WI38 (cell line): ENCODE results near the gene HUWE1.
"Not testable (repeated sequence)": the region's sequence is repeated elsewhere in the genome, so short reads cannot be mapped to it uniquely, and the experiment has no call there.

Experiments
- H3K4me3 ChIP-seq: 2 replicates; pipeline ENCODE4 v1.5.1; 2011; ENCODE audit warnings: low read depth, mild to moderate bottlenecking, control low read depth, low read length
- CTCF ChIP-seq: IDR thresholded peaks from 2 replicates; pipeline ENCODE4 v1.5.1; 2012; ENCODE audit warnings: low read depth, mild to moderate bottlenecking, control low read depth, low read length

Gene HUWE1

GRCh38 chrX:53686151-53686885 is at the start of gene HUWE1:
Gene HUWE1, minus strand, starts transcription at chrX:53686719. Its CDS starts 32,612 bp downstream, at chrX:53654107.
- TF ChIP-seq CTCF: no peak
- H3K4me3 ChIP-seq: peak within 1 kb of the TSS; percentile 69

GRCh38 chrX:53732797-53733196 is 46.3 kb upstream of the HUWE1 start:
- TF ChIP-seq CTCF: no peak
- no peak overlapping the region for H3K4me3 ChIP-seq

- no peak overlapping the region for H3K4me3 ChIP-seq
- no peak for TF ChIP-seq CTCF
These were observed 43.2 kb upstream of the HUWE1 start for GRCh38 chrX:53729751-53730150.

- H3K4me3 ChIP-seq: no peak overlapping the region
- no peak for TF ChIP-seq CTCF
These were observed 42.0 kb upstream of the HUWE1 start for GRCh38 chrX:53728506-53728905.

- TF ChIP-seq CTCF: no peak
- no peak overlapping the region for H3K4me3 ChIP-seq
These were observed 38.4 kb upstream of the HUWE1 start for GRCh38 chrX:53724872-53725271.

GRCh38 chrX:53723381-53723780 is 36.9 kb upstream of the HUWE1 start:
- H3K4me3 ChIP-seq: no peak overlapping the region
- no peak for TF ChIP-seq CTCF

- H3K4me3 ChIP-seq: not testable (repeated sequence)
These were observed 35.1 kb upstream of the HUWE1 start for GRCh38 chrX:53721610-53722009.

- H3K4me3 ChIP-seq: not testable (repeated sequence)
These were observed 33.1 kb upstream of the HUWE1 start for GRCh38 chrX:53719666-53720065.
